ENCODE data around the gene CEMIP2.
A peak's percentile ranks its signal among the peaks of the same experiment; 100 is the strongest.

CEMIP2 gene

GRCh38 chr9:71772726-71773125, 4.4 kb upstream of the CEMIP2 start:
- no peak for DNase-seq

GRCh38 chr9:71770170-71770569, 1.9 kb upstream of the CEMIP2 start:
- no peak for DNase-seq

- no peak for DNase-seq
Measured at GRCh38 chr9:71769175-71770161, 1.2 kb upstream of the CEMIP2 start.

DNA sequence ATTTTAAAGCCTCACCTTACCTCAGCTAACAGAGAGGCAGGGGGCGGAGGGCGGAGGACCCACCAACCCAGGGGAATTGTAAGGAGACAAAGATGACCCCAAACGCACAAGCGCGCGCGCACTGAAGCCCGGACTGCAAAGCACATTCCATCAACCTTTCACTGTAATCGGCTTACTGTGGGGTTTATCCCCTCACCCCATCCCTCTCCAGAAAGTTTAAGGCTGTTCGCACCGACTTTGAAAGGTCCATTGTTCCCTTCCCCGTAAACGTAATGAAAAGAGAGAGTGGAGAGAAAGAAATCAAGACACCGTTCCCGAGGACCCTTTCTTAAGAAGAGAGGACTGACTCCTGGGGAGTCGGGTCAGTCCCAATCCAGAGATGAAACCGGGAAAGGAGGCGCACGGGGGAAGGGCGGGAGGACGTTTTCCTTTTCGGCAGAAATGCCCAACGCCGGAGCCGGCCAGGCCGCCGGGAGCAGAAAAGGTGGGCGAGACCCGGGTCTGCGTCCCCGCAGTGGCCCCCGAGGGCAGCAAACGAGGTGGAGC, 464 bp downstream of the CEMIP2 start:
- DNase-seq: no peak

- no peak for DNase-seq
Measured at GRCh38 chr9:71767163-71767775, 1.0 kb downstream of the CEMIP2 start.

DNA sequence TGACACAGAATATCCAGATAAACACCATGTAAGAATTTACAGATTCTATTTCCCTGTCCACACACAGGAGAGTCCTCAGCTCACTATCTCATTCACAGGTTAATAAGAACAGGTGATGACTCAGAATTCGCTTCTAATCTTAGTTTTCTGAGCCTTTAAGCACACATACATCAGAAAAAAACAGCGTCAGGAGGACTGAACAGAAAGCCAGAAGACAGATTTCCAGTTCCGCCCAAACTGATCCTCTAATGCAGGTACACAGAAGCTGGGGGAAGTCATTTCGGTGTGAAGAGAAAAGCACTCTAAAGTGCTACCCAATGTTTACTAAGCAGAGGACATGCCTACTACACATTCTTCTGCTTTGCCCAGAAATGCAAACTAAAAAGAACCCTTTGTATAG, 1.6 kb downstream of the CEMIP2 start:
- no peak for DNase-seq

DNA sequence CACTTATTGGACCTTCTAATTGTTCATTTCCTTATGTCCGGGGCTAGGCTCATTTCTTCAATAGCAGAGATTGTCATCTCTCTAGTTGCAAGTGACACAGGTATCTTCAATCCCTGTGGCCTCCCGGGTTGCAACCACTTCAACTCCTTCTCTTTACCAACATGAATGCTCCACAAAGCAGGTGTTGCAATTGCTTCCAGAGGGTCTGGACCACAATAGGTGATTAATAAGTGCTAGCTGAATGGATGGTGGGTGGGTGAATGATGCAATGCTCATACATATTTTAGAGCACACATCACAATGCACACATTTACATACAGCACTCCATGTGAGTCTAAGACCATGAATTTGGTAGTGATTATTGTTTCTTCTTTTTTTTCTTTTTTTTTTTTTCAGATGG, 2.6 kb downstream of the CEMIP2 start:
- no peak for DNase-seq

GRCh38 chr9:71764891-71765290, 3.4 kb downstream of the CEMIP2 start:
- DNase-seq: no peak

DNA sequence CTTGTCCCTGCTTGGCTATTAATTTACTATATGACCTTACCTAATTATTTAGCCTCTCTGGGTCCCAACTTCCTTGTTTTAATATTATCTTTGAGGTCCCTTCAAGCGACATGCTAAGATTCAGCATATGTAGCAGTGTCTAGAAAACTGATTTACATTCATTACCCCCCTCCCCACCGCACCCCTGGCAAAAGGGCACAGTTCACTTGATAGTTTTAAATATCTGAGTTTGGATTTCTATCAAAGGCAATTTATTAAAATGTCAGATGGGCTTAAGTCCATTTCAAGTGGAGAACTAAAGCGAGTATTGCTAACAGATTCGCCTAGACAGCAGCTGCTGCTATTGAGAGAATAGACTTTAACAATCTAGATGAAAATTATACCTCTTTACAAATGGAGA, 3.9 kb downstream of the CEMIP2 start:
- DNase-seq: no peak

GRCh38 chr9:71763832-71764231, 4.5 kb downstream of the CEMIP2 start:
- no peak for DNase-seq

GRCh38 chr9:71762900-71763653, 5.2 kb downstream of the CEMIP2 start:
- no peak for DNase-seq

- DNase-seq: peak; percentile 26
Measured at GRCh38 chr9:71761938-71762353, 6.4 kb downstream of the CEMIP2 start.

DNA sequence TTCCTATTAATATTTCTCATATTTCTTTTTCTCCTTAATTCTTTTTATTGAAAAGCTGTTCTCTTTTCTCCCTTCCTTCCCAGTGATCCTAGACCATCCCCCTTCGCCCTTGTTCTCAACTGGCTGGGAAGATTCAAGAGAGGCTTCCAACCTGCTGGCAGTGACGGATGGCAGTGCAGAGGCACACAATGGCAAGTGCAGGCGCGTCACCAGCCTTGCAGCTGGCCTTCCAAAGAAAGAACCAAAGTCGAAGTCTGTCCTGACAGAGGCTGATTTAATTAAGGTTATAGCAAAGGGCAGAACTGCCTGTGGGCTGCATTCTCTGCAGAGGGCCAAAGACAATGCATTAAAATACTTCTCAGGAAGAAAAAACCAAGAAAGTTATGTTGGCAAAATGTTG, 7.4 kb downstream of the CEMIP2 start:
- no peak for DNase-seq

DNA sequence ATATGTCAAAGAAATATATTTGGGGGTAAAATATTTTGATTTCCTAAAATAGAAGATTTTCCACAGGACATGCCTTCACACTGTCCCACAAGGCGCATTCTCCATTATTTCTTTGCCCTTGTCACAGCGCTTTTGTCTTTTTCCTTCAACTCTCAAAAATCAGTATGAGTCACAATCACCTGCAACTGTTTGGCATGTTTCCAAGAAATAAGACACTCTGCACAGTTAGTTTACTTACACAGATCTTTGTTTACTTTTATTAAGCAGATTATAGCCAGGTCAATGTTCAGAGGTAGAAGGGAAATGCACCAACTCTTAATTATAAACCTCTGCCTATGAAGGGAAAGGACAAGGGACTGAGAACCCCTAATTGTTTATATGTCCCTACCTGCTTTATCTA, 9.5 kb downstream of the CEMIP2 start:
- peak; percentile 80 for DNase-seq

- DNase-seq: peak; percentile 25
Measured at GRCh38 chr9:71758277-71758676, 10.0 kb downstream of the CEMIP2 start.

DNA sequence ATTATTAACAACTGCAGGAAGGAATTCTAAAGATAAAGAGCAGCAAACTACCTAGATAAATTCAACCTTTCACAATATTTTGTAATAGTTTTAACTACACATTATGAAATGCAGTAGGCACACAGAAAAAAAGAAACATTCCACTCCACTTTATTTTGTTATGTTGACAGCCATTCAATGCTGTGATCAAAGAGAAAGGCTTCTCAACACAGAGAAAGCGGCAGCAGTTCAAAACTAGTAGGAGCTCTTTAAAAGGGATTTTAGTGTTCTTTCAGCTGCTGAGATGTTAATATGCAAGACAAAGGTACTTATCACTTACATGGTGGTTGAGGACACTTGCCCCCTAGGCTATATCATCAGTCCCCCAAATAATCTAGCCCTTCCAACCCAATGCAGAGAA, 11.6 kb downstream of the CEMIP2 start:
- no peak for DNase-seq

- DNase-seq: no peak
Measured at GRCh38 chr9:71755869-71756268, 12.4 kb downstream of the CEMIP2 start.

GRCh38 chr9:71755230-71755629, 13.1 kb downstream of the CEMIP2 start:
- no peak for DNase-seq

DNA sequence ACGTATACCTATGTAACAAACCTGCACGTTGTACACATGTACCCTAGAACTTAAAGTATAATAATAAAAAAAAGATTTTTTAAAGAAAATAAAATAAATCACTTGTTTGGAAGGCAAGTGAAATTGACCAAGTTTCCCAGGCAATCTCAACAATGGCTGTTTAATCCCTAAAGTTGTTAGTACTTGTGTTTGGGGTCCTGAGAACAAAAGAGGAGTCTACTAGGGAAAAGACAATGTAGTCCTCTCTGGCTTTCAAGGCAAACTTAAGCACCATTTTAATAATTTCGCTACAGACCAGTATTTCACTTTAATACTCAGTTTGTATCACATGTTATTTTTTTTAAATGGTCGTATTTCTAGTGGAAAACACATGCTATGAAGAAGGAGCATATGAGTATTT, 14.2 kb downstream of the CEMIP2 start:
- DNase-seq: no peak

GRCh38 chr9:71752928-71753327, 15.4 kb downstream of the CEMIP2 start:
- DNase-seq: no peak

DNA sequence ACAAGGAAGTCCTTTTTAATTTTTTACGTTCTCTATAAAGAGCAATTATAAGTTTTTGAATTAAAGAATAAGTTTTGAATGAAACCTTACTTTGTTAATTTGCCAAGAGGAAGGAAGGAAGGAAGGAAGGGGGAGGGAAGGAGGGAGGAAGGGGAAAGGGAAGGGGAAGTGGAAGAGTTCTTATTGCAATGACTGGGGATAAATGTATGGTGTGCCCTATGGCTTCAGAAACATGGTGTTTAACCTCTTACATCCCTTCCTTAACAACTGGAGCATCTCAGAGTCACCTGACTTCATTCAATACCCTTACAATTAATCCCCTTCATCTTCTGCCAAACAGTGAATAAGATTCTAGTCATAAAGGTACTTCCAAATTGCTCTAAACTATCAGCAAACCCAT, 16.0 kb downstream of the CEMIP2 start:
- DNase-seq: no peak

DNA sequence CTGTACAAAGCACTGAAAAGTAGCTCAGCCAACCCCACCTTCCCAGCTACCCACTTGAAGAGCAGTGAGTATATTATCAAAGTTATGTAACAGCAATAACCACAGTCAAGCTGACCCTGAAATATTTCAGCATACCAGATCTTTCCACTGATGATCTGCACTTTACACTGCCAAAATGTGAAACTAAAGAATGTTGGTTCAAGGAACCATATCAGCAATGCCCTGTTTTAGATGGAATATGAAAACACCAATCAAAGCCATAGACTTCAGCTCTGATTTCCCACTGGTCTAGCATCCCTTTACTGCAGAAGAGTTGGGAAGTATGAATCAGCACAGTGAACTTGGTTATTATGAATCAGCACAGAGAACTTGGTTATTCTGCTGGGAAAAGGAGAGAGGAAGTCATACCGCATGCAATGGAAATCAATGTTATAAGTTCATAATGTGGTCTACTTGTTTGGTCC, 20.0 kb downstream of the CEMIP2 start:
- no peak for DNase-seq

- no peak for DNase-seq
Measured at GRCh38 chr9:71747576-71747975, 20.7 kb downstream of the CEMIP2 start.
